Endothelial cell of umbilical vein (primary cell): ENCODE results near the gene SLC6A1. TPM values are rescaled to one million over a fixed set of nuclear protein-coding genes. Genes with fewer than 3 reads are reported as not detected.

Experiments
- BruUV-seq: library from RNA; stranded (reverse); fragments of 400-500 nt; replicated peaks from 2 replicates; lab custom pipeline; 2021; lab: Mats Ljungman, UMichigan
- CTCF ChIA-PET: fragments of 300-600, 350-600 bp; sonication (Branson Sonifier 250); formaldehyde crosslinking; loops from one replicate; lab custom pipeline; 2021; ENCODE audit warnings: antibody characterized with exemption, inconsistent platforms; lab: Charles Lee
- POLR2A ChIA-PET: fragments of 300-600, 350-600 bp; sonication (Branson Sonifier 250); formaldehyde crosslinking; loops from one replicate; lab custom pipeline; 2021; ENCODE audit warnings: antibody characterized with exemption, inconsistent platforms; lab: Charles Lee
- DNase-seq: peaks from one replicate; pipeline ENCODE4 v3.0.0-alpha.2; 2011; ENCODE audit warnings: low read depth, low spot score
- FAIRE-seq: peaks from 2 replicates; lab custom pipeline; 2011; peaks lifted over from hg19 to GRCh38; lab: Jason Lieb, UNC
- H2AFZ ChIP-seq: 2 replicates; pipeline ENCODE4 v1.6.0; 2012; ENCODE audit warnings: low read depth, low read length, control low read depth, inconsistent platforms
- H3K27ac ChIP-seq: 2 replicates; pipeline ENCODE4 v1.5.1; 2011; ENCODE audit warnings: low read depth, mild to moderate bottlenecking, control low read depth, low read length, moderate library complexity; ENCODE audit not compliant: insufficient read depth
- H3K27me3 ChIP-seq, 2 experiments: 2 replicates each; pipeline versions ENCODE4 v1.6.0 to v1.6.1; 2011; ENCODE audit warnings: low read length in 2 of 2, mixed read lengths in 1 of 2; ENCODE audit not compliant: control insufficient read depth in 2 of 2, insufficient read depth in 2 of 2
- H3K36me3 ChIP-seq, 2 experiments: 2 replicates in 1 of 2; 3 replicates in 1 of 2; pipeline ENCODE4 v1.5.1; 2011; ENCODE audit warnings: low read length in 2 of 2, mild to moderate bottlenecking in 1 of 2, moderate library complexity in 1 of 2; ENCODE audit not compliant: control insufficient read depth in 2 of 2, insufficient read depth in 2 of 2; ENCODE audit errors: extremely low read depth in 1 of 2
- H3K4me1 ChIP-seq: 3 replicates; pipeline ENCODE4 v1.5.1; 2011; ENCODE audit warnings: mild to moderate bottlenecking, low read length; ENCODE audit not compliant: control insufficient read depth, insufficient read depth; ENCODE audit errors: extremely low read depth
- H3K4me2 ChIP-seq: 2 replicates; pipeline ENCODE4 v1.6.1; 2011; ENCODE audit warnings: low read length, control low read depth, mixed read lengths; ENCODE audit not compliant: insufficient read depth
- H3K4me3 ChIP-seq, 3 experiments: fragments of 200-600 bp in 1 of 3; sonication (generic), shearing (Covaris generic) in 1 of 3; replicated peaks in 1 of 3; 2 replicates each; pipeline ENCODE4 v1.5.1; 2011 to 2016; ENCODE audit warnings: control low read depth in 3 of 3, low read length in 3 of 3, mild to moderate bottlenecking in 2 of 3, inconsistent platforms in 1 of 3, low read depth in 1 of 3, moderate library complexity in 1 of 3; ENCODE audit not compliant: insufficient read depth in 1 of 3
- H3K79me2 ChIP-seq: 2 replicates; pipeline ENCODE4 v1.6.0; 2012; ENCODE audit warnings: low read length, inconsistent platforms; ENCODE audit not compliant: control insufficient read depth, insufficient read depth
- H3K9ac ChIP-seq: replicated peaks from 2 replicates; pipeline ENCODE3; 2011; ENCODE audit warnings: low read length, control low read depth; ENCODE audit not compliant: insufficient read depth; ENCODE audit errors: extremely low read depth
- H3K9me1 ChIP-seq: replicated peaks from 3 replicates; pipeline ENCODE4 v1.6.0; 2011; ENCODE audit warnings: mild to moderate bottlenecking, low read length; ENCODE audit not compliant: control insufficient read depth, insufficient read depth; ENCODE audit errors: extremely low read depth
- H3K9me3 ChIP-seq: replicated peaks from 2 replicates; pipeline ENCODE4 v1.5.1; 2012; ENCODE audit warnings: low read length, inconsistent platforms; ENCODE audit not compliant: control insufficient read depth, insufficient read depth
- H4K20me1 ChIP-seq: replicated peaks from 2 replicates; pipeline ENCODE3; 2011; ENCODE audit warnings: mild to moderate bottlenecking, low read length; ENCODE audit not compliant: control insufficient read depth, insufficient read depth; ENCODE audit errors: extremely low read depth
- EZH2 ChIP-seq: IDR thresholded peaks from 2 replicates; pipeline ENCODE4 v1.6.1; 2012; ENCODE audit warnings: borderline replicate concordance, low read depth, mild to moderate bottlenecking, moderate library complexity, low read length, inconsistent platforms; ENCODE audit not compliant: severe bottlenecking
- GATA2 ChIP-seq: IDR thresholded peaks from 2 replicates; pipeline ENCODE4 v1.7.0; 2011; ENCODE audit warnings: low read depth, mild to moderate bottlenecking, moderate library complexity, mixed read lengths, low read length; ENCODE audit not compliant: insufficient read length, insufficient read depth
- JUN ChIP-seq: IDR thresholded peaks from 2 replicates; pipeline ENCODE4 v1.6.1; 2011; ENCODE audit warnings: borderline replicate concordance, low read depth; ENCODE audit not compliant: insufficient read length, insufficient read depth
- MYC ChIP-seq: IDR thresholded peaks from one replicate; pipeline ENCODE4 v1.6.1; 2011; ENCODE audit warnings: mild to moderate bottlenecking, low read depth, low read length
- POLR2A ChIP-seq: IDR thresholded peaks from 2 replicates; pipeline ENCODE4 v1.6.1; 2012; ENCODE audit warnings: low read depth, mild to moderate bottlenecking, control low read depth, low read length
- dilution Hi-C: fragments of 300-500 bp; cut with MboI; formaldehyde crosslinking; loops from one replicate; pipeline ENCODE4 v1.15.0; 2019; ENCODE audit warnings: low sequenced_read_pairs; ENCODE audit not compliant: extremely low pct_ligation_motif_present
- intact Hi-C: fragments of 100-400 bp; cut with micrococcal nuclease; formaldehyde crosslinking; loops from one replicate; pipeline ENCODE4 v1.10.0; 2022
- polyA plus RNA-seq, 4 experiments: library from polyadenylated mRNA; depleted of rRNA in 3 of 4; stranded (reverse) in 3 of 4; unstranded in 1 of 4; fragments of >200 nt; gene quantifications; 2 replicates each; pipeline versions ENCODE4 v1.2.1 to v1.2.3, GENCODE V29; 2011 to 2012; ENCODE audit warnings: missing spikeins in 1 of 4
- total RNA-seq: library from RNA; stranded (reverse); gene quantifications from 2 replicates; pipeline ENCODE4 v1.2.3, GENCODE V29; 2021
- TF ChIP-seq, protein P1 (sequence below): IDR thresholded peaks from 2 replicates; pipeline ENCODE4 v1.6.1; 2011; ENCODE audit not compliant: insufficient read depth, insufficient read length
- TF ChIP-seq, protein P2 (sequence below), 2 donors: IDR thresholded peaks; 1 replicate in 1 of 2; 2 replicates in 1 of 2; pipeline ENCODE4 v1.5.1; 2011; ENCODE audit warnings: low read length in 2 of 2, mild to moderate bottlenecking in 2 of 2, moderate library complexity in 2 of 2, control low read depth in 1 of 2, inconsistent platforms in 1 of 2, low read depth in 1 of 2; ENCODE audit not compliant: insufficient read depth in 1 of 2; ENCODE audit errors: extremely low read depth in 1 of 2

Gene SLC6A1
- total and polyA plus RNA-seq, 2 donors (not counting 3 experiments of a cell fraction or from before 2014, with no cell fraction given) = not detected

- dilution Hi-C loops = no loop called here
- intact Hi-C loops = no loop called here
- Histone ChIP-seq H3K27ac (no peak overlapping the region), H2AFZ (no peak overlapping the region), H3K27me3 (peaks cover 4 to 15% of the 10 kb centered on the region in 2 experiments), H3K9ac (no peak overlapping the region), H3K4me2 (no peak overlapping the region), H3K4me3 (no peak overlapping the region), H3K9me1 (no peaks in the 10 kb centered on the region), H3K36me3 (no peaks in the 10 kb centered on the region), H3K4me1 (peaks cover 3% of the 10 kb centered on the region), H3K9me3 (no peaks in the 10 kb centered on the region), H4K20me1 (no peaks in the 10 kb centered on the region), H3K79me2 (no peaks in the 10 kb centered on the region)
- ChIA-PET CTCF (interaction anchor here (1.0 to 1.8 kb wide), 2 partner anchors 10 to 36 kb away, joined by 3 to 4 read pairs; no protein-coding TSS in a partner anchor), POLR2A (no interaction called here)
- DNase-seq (no peak), FAIRE-seq (no peak)
- no TSS peak for BruUV-seq
- TF ChIP-seq, protein P1, sequence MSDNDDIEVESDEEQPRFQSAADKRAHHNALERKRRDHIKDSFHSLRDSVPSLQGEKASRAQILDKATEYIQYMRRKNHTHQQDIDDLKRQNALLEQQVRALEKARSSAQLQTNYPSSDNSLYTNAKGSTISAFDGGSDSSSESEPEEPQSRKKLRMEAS = no peak
- TF ChIP-seq JUN (no peak), EZH2 (no peak), MYC (no peak), GATA2 (no peak), POLR2A (no peak)
- TF ChIP-seq, protein P2, sequence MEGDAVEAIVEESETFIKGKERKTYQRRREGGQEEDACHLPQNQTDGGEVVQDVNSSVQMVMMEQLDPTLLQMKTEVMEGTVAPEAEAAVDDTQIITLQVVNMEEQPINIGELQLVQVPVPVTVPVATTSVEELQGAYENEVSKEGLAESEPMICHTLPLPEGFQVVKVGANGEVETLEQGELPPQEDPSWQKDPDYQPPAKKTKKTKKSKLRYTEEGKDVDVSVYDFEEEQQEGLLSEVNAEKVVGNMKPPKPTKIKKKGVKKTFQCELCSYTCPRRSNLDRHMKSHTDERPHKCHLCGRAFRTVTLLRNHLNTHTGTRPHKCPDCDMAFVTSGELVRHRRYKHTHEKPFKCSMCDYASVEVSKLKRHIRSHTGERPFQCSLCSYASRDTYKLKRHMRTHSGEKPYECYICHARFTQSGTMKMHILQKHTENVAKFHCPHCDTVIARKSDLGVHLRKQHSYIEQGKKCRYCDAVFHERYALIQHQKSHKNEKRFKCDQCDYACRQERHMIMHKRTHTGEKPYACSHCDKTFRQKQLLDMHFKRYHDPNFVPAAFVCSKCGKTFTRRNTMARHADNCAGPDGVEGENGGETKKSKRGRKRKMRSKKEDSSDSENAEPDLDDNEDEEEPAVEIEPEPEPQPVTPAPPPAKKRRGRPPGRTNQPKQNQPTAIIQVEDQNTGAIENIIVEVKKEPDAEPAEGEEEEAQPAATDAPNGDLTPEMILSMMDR (IDR thresholded peaks at IDR 0.05; ENCODE audit: extremely low read depth in 1 of 2, insufficient read depth in 1 of 2, low read depth in 1 of 2, low read length in 2 of 2) = no peak
Measured at GRCh38 chr3:10981031-10981430, 11.5 kb upstream of the SLC6A1 start.
